Measurements from ENCODE around the gene TXNDC8.

TXNDC8 gene

DNA sequence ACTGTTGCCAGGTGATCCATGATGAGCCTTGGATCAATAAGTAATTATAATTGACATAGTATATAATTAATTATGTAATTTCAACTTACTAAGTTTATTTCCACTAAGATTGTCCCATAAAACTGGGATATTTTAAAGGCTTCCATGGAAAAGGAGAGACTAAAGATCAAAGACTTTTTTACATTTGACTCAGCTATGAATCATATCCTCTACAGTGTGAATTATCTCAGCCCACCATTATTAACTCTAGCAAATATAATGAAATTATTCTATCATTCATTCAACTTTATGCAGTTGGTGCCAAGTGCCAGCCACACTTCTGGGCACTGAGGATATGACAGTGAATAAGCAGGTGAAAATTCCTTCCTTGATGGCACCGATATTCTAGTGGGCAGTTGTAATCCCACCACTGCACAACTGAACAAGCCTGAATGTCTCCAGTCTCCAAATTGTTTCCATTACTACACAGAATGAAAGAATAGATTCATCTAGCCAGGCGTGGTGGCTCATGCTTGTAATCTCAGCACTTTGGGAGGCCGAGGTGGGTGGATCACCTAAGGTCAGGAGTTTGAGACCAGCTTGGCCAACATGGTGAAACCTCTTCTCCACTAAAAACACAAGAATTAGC lies 59.5 kb downstream of the TXNDC8 start:
- no peak for DNase-seq (ENCODE audit: low spot score)

DNA sequence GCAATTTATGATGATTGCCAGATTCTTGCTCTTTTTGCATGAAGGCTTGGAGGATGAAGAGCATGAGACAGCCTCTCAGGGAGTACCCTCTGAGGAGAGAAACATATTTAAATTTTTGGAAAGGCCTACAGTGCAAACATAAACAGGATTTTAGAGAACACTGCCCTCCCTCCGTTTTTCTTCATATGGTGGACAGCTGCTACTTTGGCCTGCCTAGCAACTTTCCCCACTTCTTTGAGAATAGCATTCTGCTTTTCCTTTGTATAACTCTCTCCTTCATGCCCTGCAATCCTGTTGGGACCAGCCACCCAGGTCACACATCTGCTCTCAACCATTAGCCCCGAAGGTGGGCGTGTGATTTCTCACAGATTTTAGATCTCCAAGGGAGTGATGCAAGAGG lies 60.9 kb downstream of the TXNDC8 start:
- DNase-seq (ENCODE audit: low spot score): no peak

GRCh38 chr9:110270211-110270995 lies 67.3 kb downstream of the TXNDC8 start:
- DNase-seq (ENCODE audit: low spot score): no peak

DNA sequence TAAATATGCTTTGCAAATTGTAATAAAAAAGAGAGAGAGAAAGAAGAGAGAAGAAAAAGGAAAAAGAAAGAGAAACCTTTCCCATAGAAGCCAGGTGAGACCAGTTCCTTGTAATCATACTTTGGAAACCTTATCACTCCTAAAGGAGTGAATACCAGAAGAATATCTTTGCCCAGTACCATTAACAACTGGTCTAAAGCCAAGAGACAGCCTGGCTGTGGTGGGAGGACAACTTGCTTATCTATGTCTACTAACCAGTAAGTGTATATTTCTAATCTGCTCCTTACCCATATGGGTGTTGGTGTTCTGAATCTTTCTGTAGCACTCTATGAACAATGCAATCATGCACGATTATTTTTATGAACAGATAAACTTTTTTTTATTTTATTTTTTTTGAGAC lies 70.9 kb downstream of the TXNDC8 start:
- DNase-seq (ENCODE audit: low spot score): no peak

DNA sequence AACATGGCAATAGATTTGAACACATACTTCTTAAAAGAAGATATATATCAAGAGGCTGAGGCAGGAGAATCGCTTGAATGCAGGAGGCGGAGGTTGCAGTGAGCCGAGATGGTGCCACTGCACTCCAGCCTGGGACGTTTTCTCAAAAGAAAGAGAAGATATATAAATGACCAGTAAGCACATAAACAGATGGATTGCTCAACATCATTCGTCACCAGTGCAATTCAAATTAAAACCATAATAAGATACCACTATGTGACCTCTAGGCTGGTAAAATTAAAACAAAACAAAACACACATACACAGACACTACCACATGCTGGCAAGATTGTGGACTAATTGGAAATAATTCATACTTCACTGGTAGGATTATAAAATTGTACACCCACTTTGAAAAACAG lies 76.0 kb downstream of the TXNDC8 start:
- no peak for DNase-seq (ENCODE audit: low spot score)

- no peak for DNase-seq (ENCODE audit: low spot score)
Observed at GRCh38 chr9:110260911-110261310, 76.8 kb downstream of the TXNDC8 start.

- DNase-seq (ENCODE audit: low spot score): no peak
Observed at GRCh38 chr9:110259566-110259965, 78.1 kb downstream of the TXNDC8 start.

GRCh38 chr9:110258690-110259091 lies 79.0 kb downstream of the TXNDC8 start:
- DNase-seq (ENCODE audit: low spot score): no peak

DNA sequence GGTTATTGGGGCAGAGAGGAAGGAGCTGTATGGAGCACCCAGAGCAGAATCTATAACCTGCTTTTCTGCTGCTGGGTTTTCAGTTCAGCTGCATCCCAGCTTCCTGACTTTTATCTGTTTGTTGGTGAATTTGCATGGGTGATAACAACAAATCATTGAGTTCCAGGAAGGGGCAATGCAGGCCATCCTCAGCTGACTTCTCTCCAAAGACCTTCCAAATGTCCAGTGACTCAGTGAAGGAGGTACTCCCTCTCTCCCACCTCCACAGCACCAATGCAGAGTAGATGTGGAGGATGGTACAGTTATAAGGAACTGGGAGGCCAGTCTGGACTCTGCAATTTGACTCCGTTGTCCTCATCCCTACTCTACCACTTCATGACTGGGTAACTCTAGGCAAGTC lies 79.7 kb downstream of the TXNDC8 start:
- no peak for DNase-seq (ENCODE audit: low spot score)

DNA sequence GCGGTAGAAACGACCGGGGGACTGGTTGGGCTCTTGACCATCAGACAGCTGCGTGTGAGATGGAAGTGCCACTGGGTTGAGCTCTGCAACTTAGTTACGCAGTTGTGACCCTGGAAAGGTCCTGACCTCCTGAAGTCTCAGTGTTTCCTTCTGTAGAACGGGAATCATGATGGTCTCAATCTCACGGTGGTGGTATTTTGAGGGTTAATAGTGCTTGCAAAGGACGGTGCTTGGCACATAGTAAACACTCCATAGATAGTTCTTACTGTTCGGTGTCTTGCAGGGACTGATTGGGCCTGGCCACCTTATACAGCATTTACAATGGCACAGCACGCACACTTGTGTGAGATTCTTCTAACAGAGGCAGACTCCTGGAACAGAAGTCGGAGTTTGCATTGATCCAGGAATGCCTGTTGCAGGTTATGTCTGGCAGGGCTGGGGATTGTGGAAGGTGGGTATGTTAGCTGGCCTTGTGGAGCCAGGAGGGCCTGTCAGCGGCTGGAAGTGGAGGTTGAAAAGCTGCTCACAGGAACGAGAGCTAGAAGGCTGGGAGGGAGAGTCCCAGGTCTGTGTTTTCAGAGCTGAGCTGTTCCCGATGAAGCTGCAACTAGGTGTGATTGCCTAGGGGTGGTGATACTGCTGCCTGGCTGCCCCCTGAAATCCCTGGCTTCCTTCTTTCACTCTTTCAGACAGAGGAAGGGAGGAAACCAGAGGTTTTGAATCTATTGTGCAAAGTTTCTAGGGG lies 80.4 kb downstream of the TXNDC8 start:
- peak; percentile 32 for DNase-seq (ENCODE audit: low spot score)

DNA sequence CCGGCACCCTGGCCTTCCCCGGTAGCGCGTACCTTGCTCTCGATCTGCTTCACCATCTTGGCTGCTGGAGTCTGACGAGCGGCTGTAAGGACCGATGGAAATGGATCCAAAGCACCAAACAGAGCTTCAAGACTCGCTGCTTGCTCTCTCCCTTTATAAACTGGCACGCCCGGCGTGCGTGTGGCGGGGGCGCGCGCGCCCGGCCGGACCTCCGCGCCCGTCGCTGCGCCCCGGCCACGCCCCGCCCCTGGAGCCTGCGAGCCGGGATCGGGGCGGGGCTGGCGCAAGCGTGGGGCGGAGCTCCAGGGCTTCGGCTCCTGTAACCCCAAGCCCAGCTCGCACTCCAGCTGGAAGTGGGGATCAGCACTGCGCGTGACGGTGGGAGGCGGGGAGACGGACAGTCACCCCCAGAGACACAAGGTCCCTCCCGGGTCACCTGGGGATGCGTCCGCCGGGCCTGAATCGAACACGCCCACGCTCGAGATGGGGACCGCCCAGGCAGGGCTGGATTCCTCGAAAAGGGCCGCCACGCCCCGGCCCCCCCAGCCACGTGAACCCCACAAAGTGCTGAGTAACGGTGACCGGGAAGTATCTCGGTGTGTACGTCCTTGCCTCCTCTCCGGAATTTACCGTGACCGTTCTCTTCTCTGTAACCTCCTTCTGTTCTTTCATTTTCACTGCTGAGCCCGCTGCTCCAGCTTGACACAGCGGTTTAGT lies 81.1 kb downstream of the TXNDC8 start, which contains the start of gene TXN:
Gene TXN, minus strand, starts transcription at position 128 of the 717 bp plus-strand sequence. Its CDS starts 72 bp downstream, at position 56.
- DNase-seq (ENCODE audit: low spot score): peak; percentile 89

GRCh38 chr9:110255463-110256379 lies 81.9 kb downstream of the TXNDC8 start:
- DNase-seq (ENCODE audit: low spot score): peak; percentile 26

DNA sequence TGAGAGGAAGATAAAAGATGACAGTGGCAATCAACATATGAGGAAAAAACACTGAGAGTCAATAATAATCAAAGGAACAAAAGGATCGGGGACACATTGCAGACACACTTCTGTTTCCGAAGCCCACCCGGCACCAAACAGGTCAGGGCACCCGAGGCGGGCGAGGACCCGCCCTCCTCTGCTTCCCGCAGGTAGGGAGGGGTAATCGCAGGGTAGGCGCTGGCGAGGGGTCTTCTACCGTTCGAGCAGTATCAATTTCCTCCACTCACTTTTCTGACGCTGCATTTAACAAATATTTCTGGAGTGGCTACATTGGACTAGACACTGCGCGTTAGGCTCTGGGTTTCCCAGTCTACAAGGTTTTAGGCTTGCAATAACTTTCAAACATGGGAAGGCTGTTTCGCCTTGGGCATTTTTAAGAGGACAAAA lies 82.6 kb downstream of the TXNDC8 start:
- no peak for DNase-seq (ENCODE audit: low spot score)

DNA sequence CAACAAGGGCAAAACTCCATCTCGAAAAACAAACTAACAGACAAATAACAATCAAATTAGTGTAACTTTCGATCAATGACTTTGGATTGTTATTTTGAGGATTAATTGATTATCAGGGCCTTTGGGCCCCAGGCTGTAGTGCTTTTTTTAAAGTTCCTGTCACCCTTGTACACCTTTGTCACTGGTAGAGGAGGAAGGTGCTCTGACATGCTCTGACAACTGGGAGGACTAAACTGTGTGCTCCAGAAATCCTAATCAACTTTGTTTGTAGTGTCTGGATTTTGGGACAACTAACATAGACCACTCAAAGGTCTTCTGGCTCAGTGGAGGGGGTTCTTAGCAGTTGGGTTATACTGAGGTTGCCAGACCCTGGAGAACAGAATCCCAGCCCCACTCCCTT lies 83.2 kb downstream of the TXNDC8 start:
- DNase-seq (ENCODE audit: low spot score): no peak
